ENCODE results near the gene HOXA13. TPM values are rescaled to one million over a fixed set of nuclear protein-coding genes. Genes with fewer than 3 reads are reported as not detected.
A peak's percentile ranks its signal among the peaks of the same experiment; 100 is the strongest.

The HOXA13 gene
- polyA plus RNA-seq, 1 donor (not counting 4 experiments of a cell fraction or from before 2014, with no cell fraction given): not detected

DNA sequence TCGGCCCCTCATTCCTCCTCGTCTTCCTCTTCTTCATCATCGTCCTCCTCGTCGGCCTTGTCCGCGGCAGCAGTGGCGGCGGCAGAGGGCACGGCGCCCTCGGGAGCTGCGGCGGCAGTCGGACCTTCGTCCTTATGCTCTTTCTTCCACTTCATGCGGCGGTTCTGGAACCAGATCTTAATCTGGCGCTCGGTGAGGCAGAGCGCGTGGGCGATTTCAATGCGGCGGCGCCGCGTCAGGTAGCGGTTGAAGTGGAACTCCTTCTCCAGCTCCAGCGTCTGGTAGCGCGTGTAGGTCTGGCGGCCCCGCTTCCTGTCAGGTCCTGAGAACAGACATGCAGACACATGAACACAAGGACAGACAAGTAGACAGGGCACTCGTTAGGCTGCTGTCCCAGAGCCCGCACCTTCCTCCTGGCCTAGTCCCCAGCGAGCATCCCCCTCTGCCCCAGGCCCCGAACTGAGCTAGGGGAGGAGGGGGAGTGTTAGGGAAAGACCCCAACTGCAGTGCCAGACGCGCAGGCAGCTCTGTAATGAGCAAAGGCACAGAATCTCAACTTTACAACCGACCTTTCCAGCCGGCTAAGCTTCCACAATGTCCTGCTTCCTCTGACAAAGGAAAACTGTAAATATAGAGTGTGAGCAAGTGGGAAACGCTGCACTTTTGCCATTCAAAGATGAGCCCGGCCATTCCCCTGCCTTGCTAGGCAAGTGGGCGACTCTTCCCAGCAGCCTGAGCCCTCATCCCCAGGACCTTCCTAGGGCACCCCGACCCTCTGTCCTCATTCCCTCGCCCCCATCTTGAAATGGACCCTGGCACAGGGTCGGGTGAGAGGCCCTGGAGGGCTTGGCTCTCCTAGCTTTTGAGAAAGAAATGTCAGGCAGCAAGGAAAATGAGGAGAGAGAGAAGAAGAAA lies 44.7 kb downstream of the HOXA13 start:
- peaks cover 53% of the 10 kb centered on the region for H3K79me2 ChIP-seq (ENCODE audit: control insufficient read depth, insufficient read depth, low read length)
- peak overlapping the region; percentile 55 to 94 (median 73) for H3K4me3 ChIP-seq (ENCODE audit: control insufficient read depth in 2 of 3, extremely low read depth in 1 of 3, insufficient read depth in 2 of 3, low read depth in 1 of 3, low read length in 3 of 3)
- peak overlapping the region; percentile 87 for H3K27ac ChIP-seq (ENCODE audit: control insufficient read depth, insufficient read depth, low read length)
- peak overlapping the region; percentile 98 for H3K4me2 ChIP-seq (ENCODE audit: control insufficient read depth, extremely low read depth, insufficient read depth, low read depth, low read length)
- H2AFZ ChIP-seq (ENCODE audit: control insufficient read depth, low read length): peak overlapping the region; percentile 54
- no peaks in the 10 kb centered on the region for H3K36me3 ChIP-seq (ENCODE audit: control insufficient read depth in 2 of 2, extremely low read depth in 1 of 2, insufficient read depth in 2 of 2, low read length in 2 of 2)
- TF ChIP-seq, protein P1, sequence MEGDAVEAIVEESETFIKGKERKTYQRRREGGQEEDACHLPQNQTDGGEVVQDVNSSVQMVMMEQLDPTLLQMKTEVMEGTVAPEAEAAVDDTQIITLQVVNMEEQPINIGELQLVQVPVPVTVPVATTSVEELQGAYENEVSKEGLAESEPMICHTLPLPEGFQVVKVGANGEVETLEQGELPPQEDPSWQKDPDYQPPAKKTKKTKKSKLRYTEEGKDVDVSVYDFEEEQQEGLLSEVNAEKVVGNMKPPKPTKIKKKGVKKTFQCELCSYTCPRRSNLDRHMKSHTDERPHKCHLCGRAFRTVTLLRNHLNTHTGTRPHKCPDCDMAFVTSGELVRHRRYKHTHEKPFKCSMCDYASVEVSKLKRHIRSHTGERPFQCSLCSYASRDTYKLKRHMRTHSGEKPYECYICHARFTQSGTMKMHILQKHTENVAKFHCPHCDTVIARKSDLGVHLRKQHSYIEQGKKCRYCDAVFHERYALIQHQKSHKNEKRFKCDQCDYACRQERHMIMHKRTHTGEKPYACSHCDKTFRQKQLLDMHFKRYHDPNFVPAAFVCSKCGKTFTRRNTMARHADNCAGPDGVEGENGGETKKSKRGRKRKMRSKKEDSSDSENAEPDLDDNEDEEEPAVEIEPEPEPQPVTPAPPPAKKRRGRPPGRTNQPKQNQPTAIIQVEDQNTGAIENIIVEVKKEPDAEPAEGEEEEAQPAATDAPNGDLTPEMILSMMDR (optimal IDR thresholded peaks at IDR 0.05 in 1 of 3, IDR thresholded peaks at IDR 0.05 in 1 of 3, conservative IDR thresholded peaks at IDR 0.05 in 1 of 3; ENCODE audit: extremely low read depth in 1 of 3, insufficient read depth in 2 of 3, low read length in 3 of 3): no peak
- no peak for TF ChIP-seq EZH2 (IDR thresholded peaks at IDR 0.05; ENCODE audit: low read length)
- no peaks in the 10 kb centered on the region for H4K20me1 ChIP-seq (ENCODE audit: control insufficient read depth, extremely low read depth, insufficient read depth, low read length)
- dilution Hi-C loops (cut with MboI; ENCODE audit: extremely low pct_ligation_motif_present, low sequenced_read_pairs): no loop called here
- H3K27me3 ChIP-seq (ENCODE audit: control insufficient read depth, extremely low read depth, insufficient read depth, low read length): no peaks in the 10 kb centered on the region
- peaks cover 75% of the 10 kb centered on the region for H3K4me1 ChIP-seq (ENCODE audit: control insufficient read depth, extremely low read depth, insufficient read depth, low read length)
- DNase-seq (ENCODE audit: low read depth, low spot score) (no peak), FAIRE-seq (peak; percentile 69)
- H3K9me1 ChIP-seq (ENCODE audit: control insufficient read depth, extremely low read depth, insufficient read depth, low read length): no peaks in the 10 kb centered on the region
- no peaks in the 10 kb centered on the region for H3K9me3 ChIP-seq (ENCODE audit: control insufficient read depth, low read depth, low read length)
- peak overlapping the region; percentile 90 for H3K9ac ChIP-seq (ENCODE audit: control insufficient read depth, extremely low read depth, insufficient read depth, low read length)

DNA sequence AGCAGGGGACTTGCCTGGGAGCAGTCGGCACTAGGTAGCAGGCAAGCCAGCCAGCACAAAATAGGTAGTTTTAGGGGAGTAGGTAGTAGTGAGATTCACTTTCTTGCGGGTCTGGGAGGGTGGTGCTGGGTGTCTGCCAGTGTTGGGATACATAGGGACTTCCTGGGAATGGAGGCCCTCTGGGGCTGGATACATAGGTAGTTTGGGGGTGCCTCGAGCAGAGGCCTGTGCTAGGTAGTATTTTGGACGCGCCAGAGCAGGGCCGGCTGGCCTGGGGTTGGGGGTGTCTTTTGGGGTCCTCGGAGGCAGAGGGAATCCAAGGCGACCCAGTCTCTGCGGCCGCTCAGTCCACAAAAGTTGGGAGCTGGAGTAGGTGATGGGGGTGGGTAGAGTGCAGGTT lies 45.5 kb downstream of the HOXA13 start:
- Histone ChIP-seq H4K20me1 (ENCODE audit: control insufficient read depth, extremely low read depth, insufficient read depth, low read length) (no peaks in the 10 kb centered on the region), H3K27me3 (ENCODE audit: control insufficient read depth, extremely low read depth, insufficient read depth, low read length) (no peaks in the 10 kb centered on the region), H2AFZ (ENCODE audit: control insufficient read depth, low read length) (no peak overlapping the region), H3K4me3 (ENCODE audit: control insufficient read depth in 2 of 3, extremely low read depth in 1 of 3, insufficient read depth in 2 of 3, low read depth in 1 of 3, low read length in 3 of 3) (peak overlapping the region in 2 of 3 experiments; percentile 73 to 94), H3K27ac (ENCODE audit: control insufficient read depth, insufficient read depth, low read length) (peak overlapping the region; percentile 87), H3K9ac (ENCODE audit: control insufficient read depth, extremely low read depth, insufficient read depth, low read length) (peak overlapping the region; percentile 90), H3K9me1 (ENCODE audit: control insufficient read depth, extremely low read depth, insufficient read depth, low read length) (no peaks in the 10 kb centered on the region), H3K79me2 (ENCODE audit: control insufficient read depth, insufficient read depth, low read length) (peaks cover 59% of the 10 kb centered on the region), H3K4me1 (ENCODE audit: control insufficient read depth, extremely low read depth, insufficient read depth, low read length) (peaks cover 69% of the 10 kb centered on the region), H3K9me3 (ENCODE audit: control insufficient read depth, low read depth, low read length) (no peaks in the 10 kb centered on the region), H3K36me3 (ENCODE audit: control insufficient read depth in 2 of 2, extremely low read depth in 1 of 2, insufficient read depth in 2 of 2, low read length in 2 of 2) (no peaks in the 10 kb centered on the region), H3K4me2 (ENCODE audit: control insufficient read depth, extremely low read depth, insufficient read depth, low read depth, low read length) (peak overlapping the region; percentile 98)
- no peak for TF ChIP-seq EZH2 (IDR thresholded peaks at IDR 0.05; ENCODE audit: low read length)
- TF ChIP-seq, protein P1 (optimal IDR thresholded peaks at IDR 0.05 in 1 of 3, IDR thresholded peaks at IDR 0.05 in 1 of 3, conservative IDR thresholded peaks at IDR 0.05 in 1 of 3; ENCODE audit: extremely low read depth in 1 of 3, insufficient read depth in 2 of 3, low read length in 3 of 3): no peak
- dilution Hi-C loops (cut with MboI; ENCODE audit: extremely low pct_ligation_motif_present, low sequenced_read_pairs): no loop called here
- DNase-seq (ENCODE audit: low read depth, low spot score): no peak
- no peak for FAIRE-seq

Measured in keratinocyte (primary cell).